Kidney (tissue), 14 donors: ENCODE data around the gene SLC6A3. TPM values are rescaled to one million over a fixed set of nuclear protein-coding genes. Genes with fewer than 3 reads are reported as not detected.

Source experiments
- DNase-seq, 5 donors: peaks; one replicate each; pipeline ENCODE4 v3.0.0-alpha.2; 2013 to 2020
- FAIRE-seq: peaks from 2 replicates; lab custom pipeline; 2012; peaks lifted over from hg19 to GRCh38; lab: Jason Lieb, UNC
- H3K27ac ChIP-seq, 2 donors: one replicate each; pipeline ENCODE4 v1.7.0; 2013; ENCODE audit warnings: low read depth in 2 of 2, low read length in 2 of 2, inconsistent platforms in 1 of 2
- H3K27me3 ChIP-seq: one replicate; pipeline ENCODE4 v1.7.1; 2013; ENCODE audit warnings: low read length, inconsistent platforms; ENCODE audit not compliant: control insufficient read depth, insufficient read depth
- H3K36me3 ChIP-seq, 3 donors: one replicate each; pipeline versions ENCODE4 v1.7.0 to v1.7.1; 2013; ENCODE audit warnings: low read length in 3 of 3, control low read depth in 1 of 3, inconsistent platforms in 1 of 3; ENCODE audit not compliant: insufficient read depth in 3 of 3, control insufficient read depth in 2 of 3
- H3K4me1 ChIP-seq, 3 donors: one replicate each; pipeline versions ENCODE4 v1.7.0 to v1.7.1; 2013; ENCODE audit warnings: low read length in 3 of 3, inconsistent platforms in 1 of 3, low read depth in 1 of 3; ENCODE audit not compliant: control insufficient read depth in 2 of 3, insufficient read depth in 2 of 3
- H3K4me3 ChIP-seq, 3 donors: one replicate each; pipeline versions ENCODE4 v1.7.0 to v1.8.1; 2013; ENCODE audit warnings: low read length in 3 of 3, control low read depth in 1 of 3, inconsistent platforms in 1 of 3
- H3K9ac ChIP-seq, 3 donors: one replicate each; pipeline versions ENCODE4 v1.7.0 to v1.7.1; 2013; ENCODE audit warnings: low read length in 3 of 3, control low read depth in 1 of 3, inconsistent platforms in 1 of 3
- H3K9me3 ChIP-seq, 3 donors: one replicate each; pipeline versions ENCODE4 v1.7.0 to v1.7.1; 2013; ENCODE audit warnings: low read length in 3 of 3, control low read depth in 1 of 3, inconsistent platforms in 1 of 3; ENCODE audit not compliant: control insufficient read depth in 2 of 3, insufficient read depth in 1 of 3
- intact Hi-C: fragments of 100-400 bp; cut with DNase I; formaldehyde crosslinking; loops from one replicate; pipeline ENCODE4 v1.11.1; 2022
- polyA plus RNA-seq: library from polyadenylated mRNA; stranded (reverse); fragments of 350-450 nt; fragmentation: Illumina TruSeq; extraction: RNeasy Lipid Tissue Mini Kit (QIAGEN cat#74804); gene quantifications from one replicate; pipeline ENCODE4 v1.2.3, GENCODE V29; 2014; ENCODE audit warnings: low read depth, low replicate concordance; ENCODE audit not compliant: insufficient read depth
- total RNA-seq: library from RNA; stranded (reverse); fragmentation: NEBNext Ultra II Directional; extraction: Animal tissue kit (Norgen Biotek cat#: 25700); gene quantifications from one replicate; pipeline ENCODE4 v1.2.1, GENCODE V29; 2021
- TF ChIP-seq, protein P1 (sequence below): IDR thresholded peaks from 3 replicates; pipeline ENCODE4 v1.5.1; 2012; ENCODE audit warnings: mild to moderate bottlenecking, moderate library complexity, borderline replicate concordance; ENCODE audit not compliant: insufficient read depth; ENCODE audit errors: extremely low read depth
- donor health status: control.
- donor health status: control.
- donor health status: control.
- donor health status: control.
- donor health status: control.
- donor health status: DM: yes; HTN: yes; CAD: no.
- donor health status: Normal renal cell carcinoma (clear cell type).

The SLC6A3 gene
- total and polyA plus RNA-seq, 2 donors from 2014 or later: 0.09 to 0.54 TPM

DNA sequence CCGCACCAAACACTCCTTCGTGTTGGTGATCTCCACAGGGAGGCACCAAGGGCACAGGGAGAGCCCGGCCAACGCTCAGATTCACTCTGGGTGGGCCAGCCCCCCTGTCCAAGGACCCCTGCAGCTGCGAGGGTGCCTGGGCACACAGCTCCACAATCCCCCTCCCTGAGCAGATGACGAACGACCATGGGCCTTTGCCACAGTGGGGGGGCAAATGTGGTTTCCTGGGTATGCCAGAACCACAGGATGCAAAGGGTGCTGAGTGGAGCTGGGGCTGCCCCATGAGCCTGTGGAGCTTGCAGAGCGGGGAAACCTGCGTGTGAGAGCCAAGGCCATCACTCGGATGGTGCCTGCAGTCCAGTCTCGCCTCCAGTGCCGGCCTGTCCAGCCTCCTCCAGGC, 47.5 kb upstream of the SLC6A3 start:
- Histone ChIP-seq H3K9ac (no peak overlapping the region), H3K4me1 (peaks cover 0 to 2% (median 0%) of the 10 kb centered on the region in 3 donors), H3K27ac (no peak overlapping the region), H3K4me3 (no peak overlapping the region), H3K36me3 (peaks cover 0 to 5% (median 4%) of the 10 kb centered on the region in 3 donors), H3K27me3 (no peaks in the 10 kb centered on the region), H3K9me3 (no peaks in the 10 kb centered on the region)
- FAIRE-seq (no peak), DNase-seq (no peak)
- intact Hi-C loops: no loop called here
- TF ChIP-seq, protein P1, sequence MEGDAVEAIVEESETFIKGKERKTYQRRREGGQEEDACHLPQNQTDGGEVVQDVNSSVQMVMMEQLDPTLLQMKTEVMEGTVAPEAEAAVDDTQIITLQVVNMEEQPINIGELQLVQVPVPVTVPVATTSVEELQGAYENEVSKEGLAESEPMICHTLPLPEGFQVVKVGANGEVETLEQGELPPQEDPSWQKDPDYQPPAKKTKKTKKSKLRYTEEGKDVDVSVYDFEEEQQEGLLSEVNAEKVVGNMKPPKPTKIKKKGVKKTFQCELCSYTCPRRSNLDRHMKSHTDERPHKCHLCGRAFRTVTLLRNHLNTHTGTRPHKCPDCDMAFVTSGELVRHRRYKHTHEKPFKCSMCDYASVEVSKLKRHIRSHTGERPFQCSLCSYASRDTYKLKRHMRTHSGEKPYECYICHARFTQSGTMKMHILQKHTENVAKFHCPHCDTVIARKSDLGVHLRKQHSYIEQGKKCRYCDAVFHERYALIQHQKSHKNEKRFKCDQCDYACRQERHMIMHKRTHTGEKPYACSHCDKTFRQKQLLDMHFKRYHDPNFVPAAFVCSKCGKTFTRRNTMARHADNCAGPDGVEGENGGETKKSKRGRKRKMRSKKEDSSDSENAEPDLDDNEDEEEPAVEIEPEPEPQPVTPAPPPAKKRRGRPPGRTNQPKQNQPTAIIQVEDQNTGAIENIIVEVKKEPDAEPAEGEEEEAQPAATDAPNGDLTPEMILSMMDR: no peak

DNA sequence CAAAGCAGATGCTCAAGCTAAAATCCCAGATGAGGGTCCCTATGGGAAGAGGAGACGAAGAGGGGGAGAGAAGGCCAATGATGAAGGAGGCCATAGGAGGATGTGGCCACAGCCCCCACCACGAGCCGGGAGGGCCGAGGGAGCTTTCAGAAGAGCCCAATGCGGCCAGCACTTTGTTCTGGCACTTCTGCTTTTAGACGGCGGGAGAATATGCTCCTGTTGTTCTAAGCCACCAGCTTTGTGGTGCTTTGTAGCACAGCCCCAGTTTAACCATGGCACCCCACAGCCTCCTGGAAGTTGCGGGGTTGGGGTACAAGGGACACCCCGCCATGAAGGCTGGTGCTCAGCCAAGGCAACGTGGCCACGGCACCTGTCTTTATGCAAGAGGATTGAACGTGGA, 45.1 kb upstream of the SLC6A3 start:
- Histone ChIP-seq H3K9me3 (no peaks in the 10 kb centered on the region), H3K36me3 (peaks cover 0 to 5% (median 4%) of the 10 kb centered on the region in 3 donors), H3K4me3 (no peak overlapping the region), H3K9ac (no peak overlapping the region), H3K27ac (no peak overlapping the region), H3K27me3 (no peaks in the 10 kb centered on the region), H3K4me1 (no peaks in the 10 kb centered on the region)
- DNase-seq (no peak), FAIRE-seq (no peak)
- intact Hi-C loops: no loop called here
- TF ChIP-seq, protein P1: no peak

DNA sequence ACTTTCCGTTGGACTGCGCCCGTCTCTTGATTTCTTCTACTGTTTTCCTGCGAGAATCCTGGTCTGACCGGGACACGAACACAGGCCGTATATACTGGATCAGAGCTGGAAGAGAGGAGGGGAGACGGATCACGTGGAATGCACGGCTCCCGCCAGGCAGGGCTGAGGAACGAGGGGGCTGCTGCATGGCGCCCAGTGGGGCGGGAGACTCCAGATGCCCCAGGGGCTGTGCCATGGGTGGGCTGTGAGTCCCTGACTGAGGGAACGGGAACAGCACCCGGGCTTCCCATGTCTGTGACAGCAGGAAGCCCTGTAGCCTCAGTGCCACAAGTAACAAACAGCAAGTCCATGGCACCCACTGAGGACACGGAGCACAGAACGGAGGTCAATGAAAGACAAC, 44.5 kb upstream of the SLC6A3 start:
- DNase-seq: no peak
- TF ChIP-seq, protein P1: no peak
- H3K9me3 ChIP-seq: no peaks in the 10 kb centered on the region
- peaks cover 0 to 5% (median 4%) of the 10 kb centered on the region in 3 donors for H3K36me3 ChIP-seq
- no peak for FAIRE-seq
- H3K27me3 ChIP-seq: no peaks in the 10 kb centered on the region
- H3K27ac ChIP-seq: no peak overlapping the region
- no peak overlapping the region for H3K9ac ChIP-seq
- no peak overlapping the region for H3K4me3 ChIP-seq
- H3K4me1 ChIP-seq: no peaks in the 10 kb centered on the region
- intact Hi-C loops: no loop called here
